ENCODE data around the gene NOTO. TPM values are rescaled to one million over a fixed set of nuclear protein-coding genes. Genes with fewer than 3 reads are reported as not detected.

Gene NOTO
- total RNA-seq, 1 donor from 2014 or later: not detected

DNA sequence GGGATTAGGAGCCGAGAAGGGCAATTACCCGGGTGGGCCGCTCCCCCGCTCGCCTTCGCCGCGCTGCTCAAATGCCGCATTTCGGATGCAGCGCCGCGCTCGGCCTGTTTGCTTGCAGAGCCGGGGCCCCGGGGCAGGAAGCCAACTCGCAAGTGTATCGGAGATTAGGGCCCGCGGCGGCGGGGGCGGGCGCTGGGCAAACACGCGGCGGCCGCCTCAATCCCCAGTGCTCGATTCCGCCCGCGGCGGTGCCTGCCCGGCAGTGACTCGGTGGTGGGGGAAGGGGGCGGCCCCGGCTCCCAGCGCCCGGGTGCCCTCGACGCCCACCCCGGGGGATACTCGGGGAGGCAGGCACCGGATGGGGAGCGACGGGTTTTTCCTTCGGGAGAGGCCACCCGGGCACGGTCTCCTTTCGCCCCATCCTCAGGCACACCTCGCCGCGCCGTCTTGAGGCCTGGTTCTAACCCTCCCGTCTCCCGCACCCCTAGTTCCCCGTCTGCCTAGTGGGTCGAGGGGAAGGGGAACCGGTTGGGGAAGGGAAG, 26.6 kb upstream of the NOTO start:
- Mint-ChIP-seq H3K27me3 (ENCODE audit: unreplicated experiment) (peaks cover 31% of the 10 kb centered on the region), H3K4me3 (ENCODE audit: unreplicated experiment) (no peak overlapping the region), H3K4me1 (ENCODE audit: low read depth, unreplicated experiment) (peaks cover 2% of the 10 kb centered on the region), H3K27ac (ENCODE audit: unreplicated experiment) (no peak overlapping the region), H3K36me3 (ENCODE audit: unreplicated experiment) (no peaks in the 10 kb centered on the region), H3K9me3 (ENCODE audit: unreplicated experiment) (no peaks in the 10 kb centered on the region)
- TF ChIP-seq, protein P1, sequence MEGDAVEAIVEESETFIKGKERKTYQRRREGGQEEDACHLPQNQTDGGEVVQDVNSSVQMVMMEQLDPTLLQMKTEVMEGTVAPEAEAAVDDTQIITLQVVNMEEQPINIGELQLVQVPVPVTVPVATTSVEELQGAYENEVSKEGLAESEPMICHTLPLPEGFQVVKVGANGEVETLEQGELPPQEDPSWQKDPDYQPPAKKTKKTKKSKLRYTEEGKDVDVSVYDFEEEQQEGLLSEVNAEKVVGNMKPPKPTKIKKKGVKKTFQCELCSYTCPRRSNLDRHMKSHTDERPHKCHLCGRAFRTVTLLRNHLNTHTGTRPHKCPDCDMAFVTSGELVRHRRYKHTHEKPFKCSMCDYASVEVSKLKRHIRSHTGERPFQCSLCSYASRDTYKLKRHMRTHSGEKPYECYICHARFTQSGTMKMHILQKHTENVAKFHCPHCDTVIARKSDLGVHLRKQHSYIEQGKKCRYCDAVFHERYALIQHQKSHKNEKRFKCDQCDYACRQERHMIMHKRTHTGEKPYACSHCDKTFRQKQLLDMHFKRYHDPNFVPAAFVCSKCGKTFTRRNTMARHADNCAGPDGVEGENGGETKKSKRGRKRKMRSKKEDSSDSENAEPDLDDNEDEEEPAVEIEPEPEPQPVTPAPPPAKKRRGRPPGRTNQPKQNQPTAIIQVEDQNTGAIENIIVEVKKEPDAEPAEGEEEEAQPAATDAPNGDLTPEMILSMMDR (IDR thresholded peaks at IDR 0.05; ENCODE audit: partially characterized antibody, unreplicated experiment): no peak
- peak; percentile 68 for DNase-seq

DNA sequence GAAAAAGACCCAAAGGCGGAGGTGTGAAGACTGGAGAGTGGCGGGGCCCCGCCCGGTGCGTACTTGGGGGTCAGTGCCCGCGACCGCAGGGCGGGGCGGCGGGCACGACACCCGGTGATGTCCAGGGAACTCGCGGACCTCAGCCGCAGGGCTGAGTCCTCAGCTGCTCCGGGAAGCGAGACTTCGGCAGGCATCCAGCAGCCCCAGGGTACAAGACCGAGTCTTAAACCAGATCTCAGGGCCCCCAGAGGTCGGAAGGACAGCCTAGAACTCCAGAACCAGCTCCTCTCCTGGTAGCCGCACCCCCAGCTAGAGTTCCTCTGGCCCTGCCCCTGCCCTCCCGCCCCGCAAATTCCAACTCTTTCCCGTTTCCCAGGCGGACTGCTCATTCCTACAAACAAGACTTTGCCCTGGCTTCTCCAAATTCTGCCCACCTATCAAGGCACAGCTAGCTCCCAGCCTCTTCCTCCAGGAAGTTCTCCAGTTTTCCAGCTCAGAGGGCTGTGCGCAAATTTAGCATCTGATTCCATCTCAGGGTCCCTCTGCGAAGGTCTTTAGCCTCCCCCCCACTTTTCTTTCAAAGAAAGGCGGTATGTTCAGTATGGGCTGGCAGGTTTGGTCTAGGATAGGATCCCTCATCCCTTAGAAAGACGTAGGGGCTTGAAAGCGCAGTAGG, 26.0 kb upstream of the NOTO start:
- Mint-ChIP-seq H3K9me3 (ENCODE audit: unreplicated experiment) (no peaks in the 10 kb centered on the region), H3K4me3 (ENCODE audit: unreplicated experiment) (peak overlapping the region; percentile 90), H3K36me3 (ENCODE audit: unreplicated experiment) (no peaks in the 10 kb centered on the region), H3K27me3 (ENCODE audit: unreplicated experiment) (peaks cover 31% of the 10 kb centered on the region), H3K4me1 (ENCODE audit: low read depth, unreplicated experiment) (peaks cover 2% of the 10 kb centered on the region), H3K27ac (ENCODE audit: unreplicated experiment) (no peak overlapping the region)
- TF ChIP-seq, protein P1 (IDR thresholded peaks at IDR 0.05; ENCODE audit: partially characterized antibody, unreplicated experiment): no peak
- DNase-seq: no peak

DNA sequence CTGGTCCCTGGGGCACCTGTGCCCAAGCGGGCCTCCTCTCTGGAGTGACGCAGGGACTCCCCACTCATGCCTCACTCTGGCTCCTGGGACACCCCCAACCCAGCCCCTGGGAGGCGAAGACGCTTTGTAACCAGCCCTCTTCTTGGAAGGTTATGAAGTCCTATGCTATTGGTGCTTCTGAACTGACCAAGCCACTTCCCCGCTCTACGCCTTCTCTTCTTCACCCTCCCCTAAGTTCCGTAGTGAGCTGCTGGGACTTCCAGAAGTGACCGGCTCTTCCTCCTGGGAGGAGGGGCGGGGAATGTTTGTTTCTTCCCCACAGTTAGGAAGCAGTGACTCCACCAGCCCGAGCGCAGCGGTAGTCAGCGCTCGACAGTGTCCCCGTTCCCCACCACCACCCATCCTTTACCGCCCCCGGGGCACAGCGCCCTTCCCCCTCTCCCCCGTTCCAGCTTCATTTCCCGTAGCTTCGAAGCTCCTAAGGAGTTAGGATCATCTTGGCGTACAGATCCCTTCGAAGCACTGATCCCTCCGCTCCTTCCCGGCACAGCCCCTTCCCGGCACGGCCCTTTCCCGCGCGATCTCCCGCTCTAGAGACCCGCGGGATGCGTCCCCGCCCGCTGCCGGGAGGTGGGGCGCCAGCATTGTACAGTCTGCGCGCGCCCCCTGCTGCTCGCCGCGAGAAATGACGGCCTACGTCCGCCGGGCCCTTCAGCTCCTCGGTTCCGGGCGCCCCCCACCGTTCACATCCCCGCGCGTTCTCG, 25.3 kb upstream of the NOTO start:
- no peaks in the 10 kb centered on the region for H3K9me3 Mint-ChIP-seq (ENCODE audit: unreplicated experiment)
- no peak overlapping the region for H3K27ac Mint-ChIP-seq (ENCODE audit: unreplicated experiment)
- DNase-seq: peak; percentile 93
- no peaks in the 10 kb centered on the region for H3K36me3 Mint-ChIP-seq (ENCODE audit: unreplicated experiment)
- TF ChIP-seq, protein P1 (IDR thresholded peaks at IDR 0.05; ENCODE audit: partially characterized antibody, unreplicated experiment): peak; percentile 98
- peaks cover 31% of the 10 kb centered on the region for H3K27me3 Mint-ChIP-seq (ENCODE audit: unreplicated experiment)
- peak overlapping the region; percentile 90 for H3K4me3 Mint-ChIP-seq (ENCODE audit: unreplicated experiment)
- peaks cover 2% of the 10 kb centered on the region for H3K4me1 Mint-ChIP-seq (ENCODE audit: low read depth, unreplicated experiment)

DNA sequence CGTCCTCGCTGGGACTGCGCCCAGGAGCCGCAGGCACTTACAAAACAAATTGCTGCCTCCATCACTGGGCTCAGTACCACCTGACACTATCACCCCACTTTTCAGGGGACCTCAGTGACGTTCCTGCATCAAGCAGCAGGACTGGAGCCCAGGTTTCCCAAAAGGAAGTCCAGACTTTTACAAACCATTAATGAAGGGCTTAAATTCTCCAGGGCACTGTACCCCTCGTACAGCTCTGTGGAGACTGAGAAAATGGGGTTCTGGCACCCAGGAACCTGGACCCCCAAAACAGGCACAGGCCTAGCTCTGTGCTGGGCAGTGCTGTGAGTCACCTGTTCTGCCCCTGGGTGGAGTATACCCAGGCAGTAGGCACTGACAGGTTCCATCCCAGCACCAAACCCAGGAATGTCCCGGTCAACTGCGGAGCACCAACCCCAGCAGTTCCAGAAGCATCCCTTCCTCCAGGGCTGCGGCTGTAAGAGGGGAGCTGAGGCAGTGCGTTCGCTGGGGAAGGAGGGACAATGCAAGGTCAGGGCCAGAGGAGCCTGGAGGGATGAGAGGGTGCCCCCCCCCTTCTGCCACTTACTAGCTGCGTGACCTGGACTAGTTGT, 24.6 kb upstream of the NOTO start:
- Mint-ChIP-seq H3K9me3 (ENCODE audit: unreplicated experiment) (no peaks in the 10 kb centered on the region), H3K36me3 (ENCODE audit: unreplicated experiment) (no peaks in the 10 kb centered on the region), H3K27ac (ENCODE audit: unreplicated experiment) (no peak overlapping the region), H3K4me1 (ENCODE audit: low read depth, unreplicated experiment) (peaks cover 2% of the 10 kb centered on the region), H3K27me3 (ENCODE audit: unreplicated experiment) (peaks cover 28% of the 10 kb centered on the region), H3K4me3 (ENCODE audit: unreplicated experiment) (peak overlapping the region; percentile 70)
- TF ChIP-seq, protein P1 (IDR thresholded peaks at IDR 0.05; ENCODE audit: partially characterized antibody, unreplicated experiment): peak; percentile 22
- no peak for DNase-seq
